Esophagus muscularis mucosa (tissue), 4 donors: Measurements from ENCODE around the gene IL9.

Source experiments
- EP300 ChIP-seq: sonication (generic); formaldehyde crosslinking; IDR thresholded peaks from one replicate; pipeline ENCODE4 v1.6.1; 2017; ENCODE audit warnings: antibody characterized with exemption
- POLR2A ChIP-seq: fragments of 450-650 bp; IDR thresholded peaks from one replicate; pipeline ENCODE4 v1.6.1; 2017; ENCODE audit warnings: antibody characterized with exemption, moderate library complexity, mild to moderate bottlenecking, low read depth
- POLR2AphosphoS5 ChIP-seq, 2 donors: sonication (generic); formaldehyde crosslinking; IDR thresholded peaks; one replicate each; pipeline ENCODE4 v1.6.1; 2017; ENCODE audit warnings: antibody characterized with exemption in 2 of 2
- TF ChIP-seq, protein P1 (sequence below), 3 experiments: fragments of 200-600 bp in 2 of 3; fragments of 450-650 bp in 1 of 3; sonication (generic) in 2 of 3; IDR thresholded peaks; one replicate each; pipeline ENCODE4 v1.5.1; 2017 to 2019; ENCODE audit warnings: antibody characterized with exemption in 3 of 3, mild to moderate bottlenecking in 2 of 3, moderate library complexity in 1 of 3

GRCh38 chr5:135857630-135858311 lies 37.9 kb downstream of the IL9 start:
- TF ChIP-seq, protein P1, sequence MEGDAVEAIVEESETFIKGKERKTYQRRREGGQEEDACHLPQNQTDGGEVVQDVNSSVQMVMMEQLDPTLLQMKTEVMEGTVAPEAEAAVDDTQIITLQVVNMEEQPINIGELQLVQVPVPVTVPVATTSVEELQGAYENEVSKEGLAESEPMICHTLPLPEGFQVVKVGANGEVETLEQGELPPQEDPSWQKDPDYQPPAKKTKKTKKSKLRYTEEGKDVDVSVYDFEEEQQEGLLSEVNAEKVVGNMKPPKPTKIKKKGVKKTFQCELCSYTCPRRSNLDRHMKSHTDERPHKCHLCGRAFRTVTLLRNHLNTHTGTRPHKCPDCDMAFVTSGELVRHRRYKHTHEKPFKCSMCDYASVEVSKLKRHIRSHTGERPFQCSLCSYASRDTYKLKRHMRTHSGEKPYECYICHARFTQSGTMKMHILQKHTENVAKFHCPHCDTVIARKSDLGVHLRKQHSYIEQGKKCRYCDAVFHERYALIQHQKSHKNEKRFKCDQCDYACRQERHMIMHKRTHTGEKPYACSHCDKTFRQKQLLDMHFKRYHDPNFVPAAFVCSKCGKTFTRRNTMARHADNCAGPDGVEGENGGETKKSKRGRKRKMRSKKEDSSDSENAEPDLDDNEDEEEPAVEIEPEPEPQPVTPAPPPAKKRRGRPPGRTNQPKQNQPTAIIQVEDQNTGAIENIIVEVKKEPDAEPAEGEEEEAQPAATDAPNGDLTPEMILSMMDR (IDR thresholded peaks at IDR 0.05) = no peak
- TF ChIP-seq POLR2A (no peak), POLR2AphosphoS5 (IDR thresholded peaks at IDR 0.05) (no peak), EP300 (no peak)
